ENCODE data around the gene COL24A1. TPM values are rescaled to one million over a fixed set of nuclear protein-coding genes. Genes with fewer than 3 reads are reported as not detected.

COL24A1 gene
- total RNA-seq, 1 experiment from 2014 or later = not detected

DNA sequence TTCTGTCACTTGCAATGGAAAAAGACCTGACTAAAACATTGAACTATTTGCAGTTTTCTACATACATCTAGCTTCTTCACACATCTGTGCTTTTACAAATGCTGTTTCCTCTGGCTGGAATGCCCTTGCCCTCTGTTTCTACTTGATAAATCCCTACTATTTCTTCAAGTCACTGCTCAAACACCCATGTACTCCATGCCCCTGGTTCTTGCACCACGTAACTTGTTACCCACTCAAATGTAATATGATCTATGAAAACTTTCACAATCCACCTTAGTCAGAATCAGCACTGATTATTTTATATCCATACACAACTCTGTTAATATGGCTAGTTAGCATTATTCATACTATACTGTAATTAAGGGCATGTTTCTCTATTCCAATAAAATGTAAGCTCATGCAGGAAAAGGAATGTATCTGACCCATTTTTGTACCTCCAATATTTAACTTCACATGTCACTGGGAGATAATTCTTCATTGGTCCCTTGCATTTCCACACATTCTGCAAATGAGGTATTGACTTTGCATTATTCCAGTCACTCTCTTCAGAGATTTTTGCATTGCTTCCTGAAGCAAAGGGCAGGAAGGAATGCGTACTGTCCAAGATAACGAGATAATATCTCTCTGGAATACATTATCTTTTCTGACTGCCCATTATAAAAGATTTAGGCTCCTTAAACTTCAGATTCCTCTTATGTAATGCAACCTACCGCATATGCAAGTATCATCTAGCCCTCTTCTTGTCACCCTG, 158.3 kb downstream of the COL24A1 start:
- Histone ChIP-seq H3K9ac (ENCODE audit: low read length) (no peak overlapping the region), H3K4me3 (replicated peaks in 1 of 2; ENCODE audit: low read depth in 1 of 2, low read length in 2 of 2) (no peak overlapping the region), H3K9me3 (ENCODE audit: control insufficient read depth in 1 of 2, insufficient read depth in 1 of 2, low read depth in 1 of 2, low read length in 2 of 2) (no peaks in the 10 kb centered on the region), H3K27ac (ENCODE audit: low read depth, low read length) (no peak overlapping the region), H3K36me3 (ENCODE audit: control insufficient read depth in 1 of 2, insufficient read depth in 2 of 2, low read length in 2 of 2) (no peaks in the 10 kb centered on the region), H3K9me2 (ENCODE audit: insufficient read depth) (no peaks in the 10 kb centered on the region), H3K4me1 (ENCODE audit: control insufficient read depth in 1 of 2, insufficient read depth in 2 of 2, low read length in 2 of 2) (no peaks in the 10 kb centered on the region), H4K20me1 (ENCODE audit: insufficient read depth) (no peaks in the 10 kb centered on the region), H3K4me2 (ENCODE audit: low read length) (no peak overlapping the region), H3K79me2 (ENCODE audit: insufficient read depth, low read length) (no peaks in the 10 kb centered on the region), H2AFZ (ENCODE audit: low read depth, low read length, poor library complexity, severe bottlenecking) (no peak overlapping the region), H3K27me3 (ENCODE audit: insufficient read depth, low read length) (no peaks in the 10 kb centered on the region)
- no peak for TF ChIP-seq EZH2phosphoT487 (IDR thresholded peaks at IDR 0.05; ENCODE audit: borderline replicate concordance)
- TF ChIP-seq CEBPB (IDR thresholded peaks at IDR 0.05; ENCODE audit: low read depth) = no peak
- TF ChIP-seq SRF (IDR thresholded peaks at IDR 0.05; ENCODE audit: low read depth) = no peak
- no peak for TF ChIP-seq ZFX (IDR thresholded peaks at IDR 0.05)
- TF ChIP-seq, protein P1, sequence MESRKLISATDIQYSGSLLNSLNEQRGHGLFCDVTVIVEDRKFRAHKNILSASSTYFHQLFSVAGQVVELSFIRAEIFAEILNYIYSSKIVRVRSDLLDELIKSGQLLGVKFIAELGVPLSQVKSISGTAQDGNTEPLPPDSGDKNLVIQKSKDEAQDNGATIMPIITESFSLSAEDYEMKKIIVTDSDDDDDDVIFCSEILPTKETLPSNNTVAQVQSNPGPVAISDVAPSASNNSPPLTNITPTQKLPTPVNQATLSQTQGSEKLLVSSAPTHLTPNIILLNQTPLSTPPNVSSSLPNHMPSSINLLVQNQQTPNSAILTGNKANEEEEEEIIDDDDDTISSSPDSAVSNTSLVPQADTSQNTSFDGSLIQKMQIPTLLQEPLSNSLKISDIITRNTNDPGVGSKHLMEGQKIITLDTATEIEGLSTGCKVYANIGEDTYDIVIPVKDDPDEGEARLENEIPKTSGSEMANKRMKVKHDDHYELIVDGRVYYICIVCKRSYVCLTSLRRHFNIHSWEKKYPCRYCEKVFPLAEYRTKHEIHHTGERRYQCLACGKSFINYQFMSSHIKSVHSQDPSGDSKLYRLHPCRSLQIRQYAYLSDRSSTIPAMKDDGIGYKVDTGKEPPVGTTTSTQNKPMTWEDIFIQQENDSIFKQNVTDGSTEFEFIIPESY (IDR thresholded peaks at IDR 0.05; ENCODE audit: extremely low read depth, insufficient replicate concordance, low read length) = no peak
- TF ChIP-seq TCF7L2 (IDR thresholded peaks at IDR 0.05; ENCODE audit: borderline replicate concordance, extremely low read depth, insufficient read depth, insufficient read length) = no peak
- TF ChIP-seq, protein P2, sequence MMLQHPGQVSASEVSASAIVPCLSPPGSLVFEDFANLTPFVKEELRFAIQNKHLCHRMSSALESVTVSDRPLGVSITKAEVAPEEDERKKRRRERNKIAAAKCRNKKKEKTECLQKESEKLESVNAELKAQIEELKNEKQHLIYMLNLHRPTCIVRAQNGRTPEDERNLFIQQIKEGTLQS (IDR thresholded peaks at IDR 0.05) = no peak
- TF ChIP-seq EZH2 (IDR thresholded peaks at IDR 0.05) = no peak
- no peak for TF ChIP-seq JUND (IDR thresholded peaks at IDR 0.05)
- TF ChIP-seq POLR2AphosphoS5 (IDR thresholded peaks at IDR 0.05; ENCODE audit: low read depth, low read length) = no peak
- DNase-seq (ENCODE audit: low read depth, low spot score) (no peak), ATAC-seq (no peak)
- ChIA-PET RAD21 (ENCODE audit: low non-redundant PET in 1 of 2, low total read pairs in 2 of 2, uncharacterized antibody in 2 of 2, unreplicated experiment in 2 of 2) (no interaction called here), POLR2A (no interaction called here), CTCF (no interaction called here)
- intact Hi-C loops (cut with micrococcal nuclease) = no loop called here
- BruUV-seq (replicated peaks) = no TSS peak

All from HCT116 (cell line).